Activated naive CD4-positive, alpha-beta T cell (primary cell): ENCODE measurements around the gene P2RX7.
A peak's percentile ranks its signal among the peaks of the same experiment; 100 is the strongest.

ENCODE experiments used
- DNase-seq, 4 experiments: peaks; one replicate each; lab custom pipeline; 2025; lab: John Stamatoyannopoulos, UW

P2RX7 gene

DNA sequence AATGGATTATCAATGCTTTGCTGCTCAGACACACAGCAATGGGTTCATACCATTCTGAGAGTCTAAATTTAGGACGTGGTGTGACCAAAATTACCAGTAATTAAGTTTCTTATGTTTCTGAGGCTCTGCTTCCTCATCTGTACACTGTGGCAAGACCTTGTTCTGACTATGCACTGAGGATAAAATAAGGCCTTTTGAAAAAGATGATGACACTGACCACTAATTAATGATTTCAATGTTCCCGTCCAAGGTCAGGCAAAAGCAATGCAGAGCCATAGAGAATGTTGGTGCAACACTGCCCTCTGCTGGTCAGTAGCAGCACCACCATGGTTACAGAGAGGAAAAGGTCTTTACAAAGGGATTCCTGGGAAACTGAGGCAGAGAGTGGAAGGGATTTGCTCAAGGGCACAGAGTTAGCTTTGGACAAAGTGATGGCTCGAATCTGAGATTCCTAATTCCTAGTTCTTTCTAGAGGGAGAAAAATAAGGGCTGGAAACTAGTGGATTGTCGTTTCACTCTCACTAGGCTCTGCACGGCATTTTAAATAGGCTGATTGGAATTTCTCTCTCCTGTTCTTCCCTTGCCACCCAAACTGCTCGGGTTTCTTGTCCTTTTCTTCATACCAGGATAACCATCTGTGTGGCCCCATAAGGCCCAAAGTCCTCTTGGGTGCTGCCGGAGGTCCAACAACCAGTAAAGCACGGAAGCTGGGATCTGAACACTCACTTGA lies 22.3 kb upstream of the P2RX7 start:
- peak; percentile 7 to 47 (median 28) for DNase-seq

DNA sequence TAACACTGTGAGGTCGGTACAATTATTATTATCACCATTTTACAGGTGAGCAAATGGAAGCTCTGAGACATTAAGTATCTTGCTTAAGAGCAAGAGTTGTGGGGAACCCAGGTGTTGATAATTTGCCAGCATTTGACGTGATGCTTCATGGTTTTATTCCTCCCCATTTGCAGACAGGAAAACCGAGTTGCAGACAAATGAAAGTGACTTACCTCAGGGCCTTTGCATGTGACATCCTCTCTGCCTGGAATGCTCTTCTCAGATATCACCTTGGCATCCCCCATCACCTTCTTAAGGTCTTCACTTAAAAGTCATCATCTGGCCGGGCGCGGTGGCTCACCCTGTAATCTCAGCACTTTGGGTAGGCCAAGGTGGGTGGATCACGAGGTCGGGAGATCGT lies 21.0 kb upstream of the P2RX7 start:
- no peak for DNase-seq

DNA sequence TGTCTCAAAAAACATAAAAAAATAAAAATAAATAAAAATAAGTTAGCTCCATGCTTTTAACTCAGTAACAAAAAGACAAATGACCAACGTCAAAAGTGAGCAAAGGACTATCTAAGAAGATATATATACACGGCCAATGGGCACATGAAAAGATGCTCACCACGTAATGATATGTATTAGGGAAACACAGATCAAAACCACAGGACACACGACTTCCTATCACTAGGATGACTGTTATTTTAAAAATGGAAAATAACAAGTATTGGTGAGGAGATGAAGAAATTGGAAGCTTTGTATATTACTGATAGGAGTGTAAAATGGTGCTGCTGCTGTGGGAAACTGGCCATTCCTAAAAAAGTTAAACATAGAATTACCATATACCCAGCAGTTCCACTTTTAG lies 20.2 kb upstream of the P2RX7 start:
- no peak for DNase-seq

DNA sequence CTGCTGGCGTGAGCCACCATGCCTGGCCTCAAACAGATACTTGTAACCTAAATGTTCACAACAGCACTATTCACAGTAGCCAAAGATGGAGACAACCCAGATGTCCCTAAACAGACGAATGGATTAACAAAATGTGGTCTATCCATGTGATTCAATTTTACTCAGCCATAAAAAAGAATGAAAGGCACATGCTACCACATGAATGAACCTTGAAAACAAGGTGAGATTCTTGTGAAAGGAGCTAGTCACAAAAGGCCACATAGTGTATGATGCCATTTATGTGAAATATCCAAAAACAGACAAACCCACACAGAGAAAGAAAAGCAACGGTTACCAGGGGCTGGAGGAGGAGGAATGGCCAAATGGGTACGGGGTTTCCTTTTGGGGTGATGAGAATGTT lies 19.6 kb upstream of the P2RX7 start:
- no peak for DNase-seq

DNA sequence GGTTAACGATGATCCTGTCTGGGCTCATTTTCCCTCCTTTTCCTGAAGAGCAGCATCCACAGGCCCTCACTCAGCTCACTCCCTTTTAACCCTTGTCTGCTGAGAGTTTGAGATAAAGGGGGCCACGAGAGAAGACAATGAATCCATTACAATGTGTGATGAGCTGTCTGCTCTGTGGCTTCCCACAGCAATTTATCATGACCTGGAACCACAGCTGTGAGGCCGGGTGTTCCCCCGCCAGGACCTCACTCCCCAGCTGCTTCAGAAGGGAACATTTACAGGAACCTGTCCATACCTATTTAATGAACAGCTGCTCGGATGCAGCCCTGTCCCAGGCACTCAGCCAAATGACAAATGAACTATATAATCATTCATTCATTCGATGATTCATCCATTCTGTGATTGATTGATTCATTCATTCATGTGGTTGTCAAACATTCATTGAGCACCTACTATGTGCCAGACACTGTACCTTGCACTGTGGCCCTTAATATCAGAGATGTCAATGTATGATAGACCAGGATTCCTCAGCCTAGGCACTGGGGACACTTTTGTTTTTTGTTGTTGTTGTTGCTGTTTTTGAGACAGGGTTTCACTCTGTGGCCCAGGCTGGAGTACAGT lies 18.5 kb upstream of the P2RX7 start:
- no peak for DNase-seq

DNA sequence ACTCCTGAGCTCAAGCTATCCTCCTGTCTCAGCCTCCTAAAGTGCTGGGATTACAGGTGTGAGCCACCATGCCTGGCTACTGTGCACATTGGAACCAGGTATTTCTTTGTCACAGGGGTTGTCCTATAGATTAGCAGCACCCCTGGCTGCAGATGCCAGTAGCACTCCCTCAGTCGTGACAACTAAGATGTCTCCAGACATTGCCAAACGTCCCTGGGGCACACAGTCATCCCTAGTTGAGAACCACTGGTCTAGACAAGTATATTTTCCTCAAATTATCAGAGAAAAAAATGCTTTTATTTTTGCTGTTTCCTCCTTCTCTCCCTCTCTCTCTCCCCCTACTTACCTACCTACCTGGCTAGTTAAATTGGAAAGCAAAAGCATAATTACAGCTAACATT lies 17.9 kb upstream of the P2RX7 start:
- DNase-seq: no peak

DNA sequence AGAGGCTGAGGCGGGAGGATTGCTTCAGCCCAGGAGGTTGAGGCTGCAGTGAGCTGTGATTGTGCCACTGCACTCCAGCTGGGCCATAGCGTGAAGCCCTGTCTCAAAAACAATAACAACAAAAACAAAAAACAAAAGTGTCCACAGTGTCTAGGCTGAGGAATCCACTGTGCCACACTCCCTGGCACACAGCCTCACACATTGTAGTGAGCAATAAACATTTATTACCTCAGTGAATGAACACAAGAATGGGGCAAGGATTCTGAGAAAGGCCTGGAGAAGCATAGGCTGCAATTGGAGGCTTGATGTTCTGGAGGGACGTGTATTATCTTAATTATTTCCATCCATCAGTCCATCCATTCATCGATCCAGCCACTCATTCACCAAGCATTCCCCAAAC lies 17.1 kb upstream of the P2RX7 start:
- no peak for DNase-seq

DNA sequence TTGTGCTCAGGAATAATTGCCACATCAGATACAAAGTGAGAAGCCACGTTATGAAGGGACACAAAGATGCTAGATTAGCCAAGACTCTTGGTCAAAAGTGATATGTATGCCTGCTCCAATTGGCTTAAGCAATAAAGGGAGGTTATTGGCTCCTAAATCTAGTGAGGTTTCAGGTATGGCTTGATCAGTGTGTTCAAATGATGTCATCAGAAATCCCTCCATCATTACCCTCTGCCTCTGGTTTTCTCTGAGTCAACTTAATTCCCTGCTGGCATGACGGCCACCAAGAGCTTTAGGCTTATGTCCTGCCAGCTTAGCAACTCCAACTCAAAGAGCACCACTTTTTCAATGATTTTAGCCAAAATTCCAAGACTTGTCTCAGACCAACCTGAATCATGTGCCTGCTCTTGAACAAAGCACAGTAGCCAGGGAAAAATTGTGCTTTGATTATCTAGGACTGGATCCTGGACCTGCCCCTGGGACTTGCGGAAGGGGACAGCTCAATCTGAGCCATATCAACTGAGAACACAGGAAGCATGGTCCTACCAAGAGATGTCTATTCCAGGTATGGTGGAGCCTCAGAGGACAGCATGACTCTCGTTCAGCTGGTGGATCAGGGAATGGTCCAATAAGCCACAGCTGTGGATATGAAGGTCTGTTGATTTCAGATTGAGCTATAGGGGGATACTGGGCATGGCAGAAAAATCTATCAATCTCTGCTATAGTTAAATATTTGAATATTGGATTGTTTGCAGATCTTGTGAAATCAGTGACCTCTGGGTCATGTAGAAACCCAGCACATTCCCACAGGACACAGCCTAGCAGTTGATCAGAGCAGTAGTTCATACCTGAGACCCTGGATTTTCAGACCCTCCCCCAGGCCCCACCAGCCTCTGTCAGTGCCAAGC lies 16.1 kb upstream of the P2RX7 start:
- DNase-seq: no peak

DNA sequence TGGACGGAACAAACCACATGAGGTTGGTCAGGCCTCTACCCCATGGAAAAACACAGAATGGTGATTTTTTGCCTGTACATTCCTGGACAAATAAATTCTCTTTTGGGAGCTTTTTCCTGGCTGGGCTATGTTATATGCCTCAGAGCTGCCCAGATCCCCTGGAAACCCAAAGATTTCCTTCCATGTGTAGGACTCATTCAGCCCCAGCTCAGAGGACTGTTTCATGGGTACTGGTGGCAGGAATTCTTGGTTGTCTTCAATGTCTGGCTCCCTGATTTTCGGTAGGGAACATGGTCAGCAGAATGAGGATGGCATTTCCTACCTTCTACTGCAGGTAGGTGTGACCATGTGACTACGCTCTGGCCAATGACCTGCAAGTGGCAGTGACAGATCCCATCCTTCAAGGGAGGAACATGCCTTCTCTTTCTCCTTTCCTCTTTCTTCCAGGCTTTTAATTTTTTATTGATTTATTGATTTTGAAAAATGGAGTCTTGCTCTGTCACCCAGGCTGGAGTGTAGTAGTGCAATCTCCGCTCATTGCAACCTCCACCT lies 15.4 kb upstream of the P2RX7 start:
- no peak for DNase-seq

DNA sequence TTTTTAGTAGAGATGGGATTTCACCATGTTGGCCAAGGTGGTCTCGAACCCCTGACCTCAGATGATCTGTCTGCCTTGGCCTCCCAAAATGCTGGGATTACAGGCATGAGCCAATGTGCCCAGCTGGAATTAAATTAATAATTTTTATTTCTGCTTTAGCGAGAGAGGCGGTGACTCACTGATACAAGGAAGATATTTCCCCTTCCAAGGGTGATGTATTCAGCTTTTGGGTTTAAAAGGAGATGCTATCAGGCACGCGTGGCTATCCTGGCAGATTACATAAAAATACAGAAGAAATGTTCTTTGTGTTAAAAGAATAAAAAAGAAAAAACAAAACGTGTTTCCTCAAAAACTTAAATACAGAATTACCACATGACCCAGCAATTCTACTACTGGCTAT lies 12.4 kb upstream of the P2RX7 start:
- DNase-seq: no peak

DNA sequence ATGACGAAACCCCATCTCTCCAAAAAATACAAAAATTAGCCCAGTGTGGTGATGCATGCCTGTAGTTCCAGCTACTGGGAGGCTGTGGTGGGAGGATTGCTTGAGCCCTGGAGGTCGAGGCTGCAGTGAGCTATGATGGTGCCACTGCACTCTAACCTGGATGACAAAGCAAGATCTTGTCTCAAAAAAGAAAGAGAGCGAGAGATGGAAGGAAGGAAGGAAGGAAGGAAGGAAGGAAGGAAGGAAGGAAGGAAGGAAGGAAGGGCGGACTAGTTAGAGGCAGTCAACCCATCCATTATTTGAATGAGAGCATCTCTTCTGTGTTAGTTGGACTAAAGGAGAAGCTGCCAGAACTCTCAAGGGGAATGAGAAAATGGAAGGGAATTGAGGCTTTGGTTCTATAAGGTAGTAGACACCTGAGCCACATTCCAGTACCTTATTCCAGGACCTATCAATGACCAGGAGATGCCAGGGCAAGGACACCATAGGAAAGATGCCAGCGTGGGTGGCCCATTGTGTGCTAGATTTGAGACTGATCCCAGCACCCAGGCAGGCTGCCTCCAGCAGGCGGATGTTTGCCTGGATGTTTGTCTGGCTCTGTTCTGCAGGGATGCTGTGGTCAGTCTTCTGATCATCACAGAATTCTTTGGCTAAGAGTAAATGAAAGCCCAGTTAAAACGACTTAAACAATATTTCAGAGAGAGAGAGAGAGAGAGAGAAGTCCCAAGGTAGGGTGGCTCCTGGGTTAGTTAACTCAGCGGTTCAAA lies 11.5 kb upstream of the P2RX7 start:
- no peak for DNase-seq

DNA sequence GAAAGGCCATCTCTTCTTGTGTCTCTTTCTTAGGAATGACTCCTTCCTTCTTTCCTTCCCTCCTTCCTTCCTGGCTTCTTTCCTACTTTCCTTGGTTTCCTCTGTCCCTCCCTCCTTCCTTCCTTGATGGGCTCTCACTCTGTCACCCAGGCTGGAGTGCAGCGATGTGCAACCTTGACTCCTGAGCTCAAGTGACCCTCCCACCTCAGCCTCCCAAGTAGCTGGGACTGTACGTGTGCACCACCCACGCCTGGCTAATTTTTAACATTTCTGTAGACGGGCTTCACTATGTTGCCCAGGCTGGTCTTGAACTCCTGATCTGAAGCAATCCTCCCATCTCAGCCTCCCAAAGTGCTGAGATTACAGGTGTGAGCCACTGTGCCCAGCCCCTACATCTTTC lies 10.9 kb upstream of the P2RX7 start:
- DNase-seq: no peak

DNA sequence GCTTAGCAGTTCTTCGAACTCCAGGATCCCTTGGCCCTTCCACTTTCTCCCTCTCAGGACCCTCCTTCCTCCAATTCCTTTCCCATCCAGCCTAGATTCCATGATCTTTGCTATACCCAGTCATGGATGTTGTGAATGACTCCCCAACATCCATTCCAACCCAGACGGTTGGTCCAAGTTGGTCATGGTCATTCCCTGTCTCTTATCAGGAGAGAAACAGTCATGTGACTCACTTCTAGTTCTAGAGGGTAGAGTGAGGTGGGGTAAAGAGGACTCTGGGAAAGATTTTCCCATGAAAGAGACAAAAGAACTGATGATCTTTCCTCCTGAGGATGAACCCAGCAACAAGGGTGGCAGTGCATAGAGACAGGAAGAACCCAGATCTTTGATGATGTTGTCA lies 9.2 kb upstream of the P2RX7 start:
- DNase-seq: no peak

DNA sequence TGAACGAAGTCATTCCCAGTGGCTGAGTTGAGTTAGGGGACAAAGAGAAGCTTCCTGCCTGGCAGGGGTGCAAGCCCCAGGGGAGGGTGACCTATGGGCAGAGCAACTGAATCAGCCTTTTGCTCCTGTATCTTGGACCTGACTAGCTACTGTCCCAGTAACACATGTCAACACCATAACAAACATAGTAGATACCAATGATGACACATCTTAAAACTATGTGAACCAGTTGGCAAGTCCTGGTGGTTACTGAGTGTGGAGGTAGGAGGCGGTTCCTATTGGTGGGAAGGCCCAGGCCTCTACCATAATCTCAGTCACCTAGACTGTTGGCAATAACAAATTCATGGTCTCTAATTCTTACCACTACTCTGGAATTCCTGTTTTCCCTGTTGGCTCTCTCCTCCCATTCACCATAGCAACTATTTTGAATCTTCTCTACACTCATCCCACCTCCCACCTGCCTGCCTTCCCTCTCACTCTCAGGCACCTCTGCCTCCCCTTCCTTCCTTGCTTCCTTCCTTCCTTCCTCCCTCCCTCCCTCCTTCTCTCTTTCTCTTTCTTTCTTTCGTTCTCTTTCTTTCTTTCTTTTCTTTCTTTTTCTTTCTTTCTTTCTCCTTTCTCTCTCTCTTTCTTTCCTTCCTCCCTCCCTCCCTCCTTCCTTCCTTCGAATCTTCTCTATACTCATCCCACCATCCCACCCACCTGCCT lies 8.1 kb upstream of the P2RX7 start:
- DNase-seq: no peak

DNA sequence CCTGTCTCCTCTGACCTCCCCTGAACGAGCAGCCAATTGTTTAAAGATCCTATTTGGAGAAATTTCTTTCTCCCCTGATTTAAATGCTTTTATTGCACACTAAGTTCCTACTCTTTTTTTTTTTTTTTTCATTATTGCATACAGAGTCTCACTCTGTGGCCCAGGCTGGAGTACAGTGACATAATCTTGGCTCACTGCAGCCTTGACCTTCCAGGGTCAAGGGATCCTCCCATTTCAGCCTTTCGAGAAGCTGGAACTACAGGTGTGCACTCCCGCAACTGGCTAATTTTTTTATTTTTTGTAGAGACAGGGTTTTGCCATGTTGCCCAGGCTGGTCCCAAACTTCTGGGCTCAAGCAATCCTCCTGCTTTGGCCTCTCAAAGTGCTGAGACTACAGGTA lies 5.2 kb upstream of the P2RX7 start:
- DNase-seq: no peak

DNA sequence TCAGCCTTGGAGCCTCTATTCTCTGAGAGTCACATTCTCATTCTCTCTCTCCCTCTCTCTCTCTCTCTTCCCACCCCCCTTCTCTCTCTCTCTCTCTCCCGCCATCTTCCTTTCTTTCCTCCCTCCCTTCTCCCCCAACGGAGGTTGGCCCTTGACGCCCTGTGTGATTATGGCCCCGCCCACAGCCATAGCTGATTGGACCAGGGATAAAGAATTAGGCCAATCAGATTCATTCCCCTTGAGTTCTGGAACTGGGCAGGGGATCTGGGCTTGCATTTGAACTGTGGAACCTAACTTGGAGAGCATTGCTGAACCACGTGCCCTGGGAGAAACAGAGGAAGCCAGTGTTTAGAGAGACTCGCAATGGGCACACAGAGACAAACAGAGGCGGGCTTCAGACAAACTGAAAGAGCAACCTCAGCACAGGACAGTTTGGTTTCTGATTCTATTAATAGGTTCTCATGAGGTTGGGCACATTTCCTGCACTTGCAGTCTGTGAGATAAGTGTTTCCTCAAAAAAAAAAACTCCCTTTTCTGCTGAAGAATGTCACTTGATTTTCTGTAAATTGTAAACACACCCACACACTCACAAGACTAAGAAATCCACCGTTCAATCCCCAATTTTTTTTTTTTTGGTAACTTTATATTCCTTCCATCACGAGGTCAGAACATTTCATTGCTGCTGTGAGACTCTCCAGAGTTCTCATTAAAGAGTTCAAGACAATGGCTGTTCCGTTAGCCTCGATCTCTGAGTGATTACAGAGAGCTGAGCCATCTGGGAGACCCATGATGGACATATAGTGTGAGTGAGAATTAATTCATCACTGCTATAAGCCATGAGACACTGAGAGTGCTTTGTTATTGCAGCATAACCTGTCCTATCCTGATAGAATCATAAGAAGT lies 3.5 kb upstream of the P2RX7 start:
- peak; percentile 35 to 63 (median 53) for DNase-seq

DNA sequence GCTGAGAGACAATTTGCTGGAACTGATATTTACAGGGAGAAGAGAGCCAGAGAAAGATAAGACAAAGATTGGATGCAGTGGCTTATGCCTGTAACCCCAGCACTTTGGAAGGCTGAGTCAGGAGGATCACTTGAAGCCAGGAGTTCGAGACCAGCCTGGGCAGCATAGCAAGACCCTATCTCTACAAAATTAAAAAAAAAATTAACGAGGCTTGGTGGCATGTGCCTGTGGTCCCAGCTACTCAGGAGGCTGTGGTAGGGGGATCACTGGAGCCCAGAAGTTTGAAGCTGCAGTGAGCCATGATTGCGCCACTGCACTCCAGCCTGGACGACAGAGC lies 2.9 kb upstream of the P2RX7 start:
- no peak for DNase-seq

DNA sequence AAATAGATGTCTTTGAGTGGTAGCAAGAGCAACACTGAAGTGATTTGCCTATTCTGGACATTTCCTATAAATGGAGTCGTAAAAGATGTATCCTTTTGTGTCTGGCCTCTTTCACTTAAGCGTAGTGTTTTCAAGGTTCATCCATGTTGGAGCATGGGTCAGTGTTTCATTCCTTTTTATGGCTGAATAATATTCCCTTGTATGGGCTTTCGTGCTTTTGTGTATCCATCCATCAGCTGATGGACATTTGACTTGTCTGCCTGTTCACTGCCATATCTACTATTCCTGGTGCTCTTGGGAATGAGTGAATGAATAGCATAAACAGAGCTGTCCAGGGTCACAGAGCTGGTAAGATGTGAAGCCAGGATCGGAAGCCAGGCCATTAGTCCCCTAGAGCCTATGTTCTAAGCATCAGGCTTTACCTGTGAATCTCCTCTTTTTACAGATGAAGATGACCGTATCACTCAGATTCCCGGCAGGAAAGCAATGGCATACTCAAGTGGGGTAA lies 1.8 kb upstream of the P2RX7 start:
- no peak for DNase-seq

DNA sequence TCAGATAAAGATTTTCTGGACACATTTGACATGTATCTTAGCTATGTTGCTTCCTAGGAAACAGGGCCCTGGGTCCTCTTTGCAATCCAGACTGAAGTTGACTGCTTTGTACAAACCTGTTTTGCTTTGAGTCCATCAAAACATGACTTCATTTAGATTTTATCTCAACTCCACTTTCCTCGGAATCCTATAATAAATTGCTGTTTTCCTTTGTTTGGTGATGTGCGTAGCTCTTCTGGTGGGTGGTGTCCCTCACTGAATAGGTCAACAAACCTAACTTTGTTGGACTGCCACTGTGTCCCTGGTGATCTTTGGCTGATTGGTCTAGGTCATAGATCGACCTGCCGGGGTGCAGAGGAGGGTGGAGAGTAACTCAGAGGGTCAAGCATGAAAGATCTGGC lies 735 bp upstream of the P2RX7 start:
- DNase-seq: no peak

DNA sequence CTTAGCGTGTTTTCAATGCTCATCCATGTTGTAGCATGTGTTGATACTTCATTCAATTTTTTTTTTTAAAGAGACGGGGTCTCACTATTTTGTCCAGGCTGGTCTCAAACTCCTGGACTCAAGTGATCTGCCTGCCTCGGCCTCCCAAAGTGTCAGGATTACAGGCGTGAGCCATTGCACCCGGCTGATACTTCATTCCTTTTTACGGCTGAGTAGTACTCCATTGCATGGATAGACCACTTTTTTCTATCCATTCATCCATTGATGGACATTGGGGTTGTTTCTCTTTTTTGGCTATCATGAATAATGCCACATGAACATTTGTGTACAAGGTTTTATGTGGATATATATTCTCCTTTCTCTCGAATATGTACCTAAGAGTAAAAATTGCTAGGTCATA lies 1.2 kb downstream of the P2RX7 start:
- DNase-seq: no peak
